Esophagus muscularis mucosa (tissue), 3 donors: ENCODE results near the gene FZD2.

Source experiments
- POLR2A ChIP-seq: fragments of 450-650 bp; IDR thresholded peaks from one replicate; pipeline ENCODE4 v1.6.1; 2017; ENCODE audit warnings: antibody characterized with exemption, moderate library complexity, mild to moderate bottlenecking, low read depth
- POLR2AphosphoS5 ChIP-seq, 2 donors: sonication (generic); formaldehyde crosslinking; IDR thresholded peaks; one replicate each; pipeline ENCODE4 v1.6.1; 2017; ENCODE audit warnings: antibody characterized with exemption in 2 of 2
- TF ChIP-seq, protein P1 (sequence below), 3 experiments: fragments of 200-600 bp in 2 of 3; fragments of 450-650 bp in 1 of 3; sonication (generic) in 2 of 3; IDR thresholded peaks; one replicate each; pipeline ENCODE4 v1.5.1; 2017 to 2019; ENCODE audit warnings: antibody characterized with exemption in 3 of 3, mild to moderate bottlenecking in 2 of 3, moderate library complexity in 1 of 3

DNA sequence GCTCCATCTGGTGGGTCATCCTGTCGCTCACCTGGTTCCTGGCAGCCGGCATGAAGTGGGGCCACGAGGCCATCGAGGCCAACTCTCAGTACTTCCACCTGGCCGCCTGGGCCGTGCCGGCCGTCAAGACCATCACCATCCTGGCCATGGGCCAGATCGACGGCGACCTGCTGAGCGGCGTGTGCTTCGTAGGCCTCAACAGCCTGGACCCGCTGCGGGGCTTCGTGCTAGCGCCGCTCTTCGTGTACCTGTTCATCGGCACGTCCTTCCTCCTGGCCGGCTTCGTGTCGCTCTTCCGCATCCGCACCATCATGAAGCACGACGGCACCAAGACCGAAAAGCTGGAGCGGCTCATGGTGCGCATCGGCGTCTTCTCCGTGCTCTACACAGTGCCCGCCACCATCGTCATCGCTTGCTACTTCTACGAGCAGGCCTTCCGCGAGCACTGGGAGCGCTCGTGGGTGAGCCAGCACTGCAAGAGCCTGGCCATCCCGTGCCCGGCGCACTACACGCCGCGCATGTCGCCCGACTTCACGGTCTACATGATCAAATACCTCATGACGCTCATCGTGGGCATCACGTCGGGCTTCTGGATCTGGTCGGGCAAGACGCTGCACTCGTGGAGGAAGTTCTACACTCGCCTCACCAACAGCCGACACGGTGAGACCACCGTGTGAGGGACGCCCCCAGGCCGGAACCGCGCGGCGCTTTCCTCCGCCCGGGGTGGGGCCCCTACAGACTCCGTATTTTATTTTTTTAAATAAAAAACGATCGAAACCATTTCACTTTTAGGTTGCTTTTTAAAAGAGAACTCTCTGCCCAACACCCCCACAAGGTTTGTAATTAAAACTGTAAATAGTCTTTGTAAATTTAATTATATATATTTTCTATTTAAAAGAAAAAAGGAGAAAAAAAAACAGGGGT lies 1.7 kb downstream of the FZD2 start:
- TF ChIP-seq POLR2A, result no peak
- TF ChIP-seq, protein P1, sequence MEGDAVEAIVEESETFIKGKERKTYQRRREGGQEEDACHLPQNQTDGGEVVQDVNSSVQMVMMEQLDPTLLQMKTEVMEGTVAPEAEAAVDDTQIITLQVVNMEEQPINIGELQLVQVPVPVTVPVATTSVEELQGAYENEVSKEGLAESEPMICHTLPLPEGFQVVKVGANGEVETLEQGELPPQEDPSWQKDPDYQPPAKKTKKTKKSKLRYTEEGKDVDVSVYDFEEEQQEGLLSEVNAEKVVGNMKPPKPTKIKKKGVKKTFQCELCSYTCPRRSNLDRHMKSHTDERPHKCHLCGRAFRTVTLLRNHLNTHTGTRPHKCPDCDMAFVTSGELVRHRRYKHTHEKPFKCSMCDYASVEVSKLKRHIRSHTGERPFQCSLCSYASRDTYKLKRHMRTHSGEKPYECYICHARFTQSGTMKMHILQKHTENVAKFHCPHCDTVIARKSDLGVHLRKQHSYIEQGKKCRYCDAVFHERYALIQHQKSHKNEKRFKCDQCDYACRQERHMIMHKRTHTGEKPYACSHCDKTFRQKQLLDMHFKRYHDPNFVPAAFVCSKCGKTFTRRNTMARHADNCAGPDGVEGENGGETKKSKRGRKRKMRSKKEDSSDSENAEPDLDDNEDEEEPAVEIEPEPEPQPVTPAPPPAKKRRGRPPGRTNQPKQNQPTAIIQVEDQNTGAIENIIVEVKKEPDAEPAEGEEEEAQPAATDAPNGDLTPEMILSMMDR (IDR thresholded peaks at IDR 0.05), result no peak
- TF ChIP-seq POLR2AphosphoS5 (IDR thresholded peaks at IDR 0.05), result no peak
